HepG2 (cell line): ENCODE data around the gene CAD. TPM values are rescaled to one million over a fixed set of nuclear protein-coding genes. Genes with fewer than 3 reads are reported as not detected.
A peak's percentile ranks its signal among the peaks of the same experiment; 100 is the strongest.

Source experiments
- CBFB ChIP-seq: sonication (generic); formaldehyde crosslinking; IDR thresholded peaks from 2 replicates; pipeline ENCODE4 v1.4.0; 2020; ENCODE audit warnings: missing genetic modification reagents
- CEBPB ChIP-seq: IDR thresholded peaks from 2 replicates; pipeline ENCODE4 v1.6.1; 2011; ENCODE audit warnings: low read depth, low read length, improper control_type of control experiment, borderline replicate concordance
- CEBPG ChIP-seq: IDR thresholded peaks from 2 replicates; pipeline ENCODE4 v1.6.1; 2016
- DMAP1 ChIP-seq: IDR thresholded peaks from 2 replicates; pipeline ENCODE4 v1.6.1; 2016
- FOXP1 ChIP-seq, 2 experiments: fragments of 450-650 bp in 1 of 2; IDR thresholded peaks; 2 replicates each; pipeline ENCODE4 v1.6.1; 2017 to 2018; ENCODE audit warnings: antibody characterized with exemption in 1 of 2
- MTA3 ChIP-seq: sonication (generic); formaldehyde crosslinking; IDR thresholded peaks from 2 replicates; pipeline ENCODE4 v1.4.0; 2020; ENCODE audit warnings: missing genetic modification reagents
- NR2C2 ChIP-seq: sonication (generic); formaldehyde crosslinking; IDR thresholded peaks from 2 replicates; pipeline ENCODE4 v1.4.0; 2020; ENCODE audit warnings: missing genetic modification reagents, mild to moderate bottlenecking, moderate library complexity, borderline replicate concordance
- PAWR ChIP-seq: sonication (generic); formaldehyde crosslinking; IDR thresholded peaks from 2 replicates; pipeline ENCODE4 v1.4.0; 2020; ENCODE audit warnings: missing genetic modification reagents, mild to moderate bottlenecking, borderline replicate concordance
- POLR2AphosphoS2 ChIP-seq: IDR thresholded peaks from 2 replicates; pipeline ENCODE4 v1.6.1; 2011; ENCODE audit warnings: low read depth, low read length, improper control_type of control experiment
- SIX4 ChIP-seq: sonication (generic); formaldehyde crosslinking; IDR thresholded peaks from 2 replicates; pipeline ENCODE4 v1.4.0; 2020; ENCODE audit warnings: missing genetic modification reagents
- SMAD3 ChIP-seq: sonication (generic); formaldehyde crosslinking; IDR thresholded peaks from 2 replicates; pipeline ENCODE4 v1.4.0; 2020; ENCODE audit warnings: missing genetic modification reagents
- SMC3 ChIP-seq: IDR thresholded peaks from 2 replicates; pipeline ENCODE4 v1.6.1; 2011; ENCODE audit warnings: low read length, improper control_type of control experiment
- SMYD3 ChIP-seq: sonication (generic); formaldehyde crosslinking; IDR thresholded peaks from 2 replicates; pipeline ENCODE4 v1.8.1; 2023; ENCODE audit warnings: mild to moderate bottlenecking, missing genetic modification reagents
- TGIF2 ChIP-seq: IDR thresholded peaks from 2 replicates; pipeline ENCODE4 v1.6.1; 2016; ENCODE audit warnings: control low read depth, missing compliant biosample characterization
- TOPORS ChIP-seq: sonication (generic); formaldehyde crosslinking; IDR thresholded peaks from 2 replicates; pipeline ENCODE4 v1.8.0; 2023; ENCODE audit warnings: mild to moderate bottlenecking, missing genetic modification reagents
- ZFP90 ChIP-seq: sonication (generic); formaldehyde crosslinking; IDR thresholded peaks from 2 replicates; pipeline ENCODE4 v1.8.0; 2022; ENCODE audit warnings: missing genetic modification reagents, mild to moderate bottlenecking, inconsistent platforms, borderline replicate concordance
- ZNF24 ChIP-seq: fragments of 450-650 bp; IDR thresholded peaks from 2 replicates; pipeline ENCODE4 v1.6.1; 2017; ENCODE audit warnings: antibody characterized with exemption, mild to moderate bottlenecking
- ZNF350 ChIP-seq: sonication (generic); formaldehyde crosslinking; IDR thresholded peaks from 2 replicates; pipeline ENCODE4 v1.4.0; 2020; ENCODE audit warnings: mild to moderate bottlenecking, low read depth, missing genetic modification reagents, borderline replicate concordance
- ZNF674 ChIP-seq: sonication (generic); formaldehyde crosslinking; IDR thresholded peaks from 2 replicates; pipeline ENCODE4 v1.5.0; 2020; ENCODE audit warnings: low read depth, mild to moderate bottlenecking, missing genetic modification reagents
- ZNF792 ChIP-seq: IDR thresholded peaks from 2 replicates; pipeline ENCODE4 v1.6.1; 2016
- ZNF879 ChIP-seq: sonication (generic); formaldehyde crosslinking; IDR thresholded peaks from 2 replicates; pipeline ENCODE4 v1.8.1; 2023; ENCODE audit warnings: missing genetic modification reagents
- polyA plus RNA-seq, 8 experiments: library from polyadenylated mRNA; depleted of rRNA in 3 of 8; stranded (reverse) in 7 of 8; unstranded in 1 of 8; fragments of >200 nt; fragmentation: Illumina TruSeq in 4 of 8; extraction: Trizol in 4 of 8; gene quantifications; 2 replicates each; pipeline versions ENCODE4 v1.2.1 to v1.2.3, GENCODE V29; 2011 to 2016; ENCODE audit warnings: low read depth in 4 of 8, missing spikeins in 1 of 8, mixed read lengths in 1 of 8; ENCODE audit not compliant: insufficient read depth in 1 of 8
- total RNA-seq, 5 experiments: library from RNA; depleted of rRNA; stranded (reverse); fragments of >200 nt; fragmentation: Illumina TruSeq; extraction: Trizol; gene quantifications; 2 replicates each; pipeline ENCODE4 v1.2.3, GENCODE V29; 2016; ENCODE audit warnings: low read depth in 1 of 5
- TF ChIP-seq, protein P1 (sequence below): sonication (generic); formaldehyde crosslinking; IDR thresholded peaks from 2 replicates; pipeline ENCODE4 v1.4.0; 2020; ENCODE audit warnings: missing genetic modification reagents
- TF ChIP-seq, protein P2 (sequence below): sonication (generic); formaldehyde crosslinking; IDR thresholded peaks from 2 replicates; pipeline ENCODE4 v1.4.0; 2020; ENCODE audit warnings: missing genetic modification reagents, borderline replicate concordance
- TF ChIP-seq, protein P3 (sequence below): IDR thresholded peaks from 2 replicates; pipeline ENCODE4 v1.6.1; 2016; ENCODE audit warnings: missing biosample characterization, missing genetic modification reagents, low read depth
- TF ChIP-seq, protein P4 (sequence below): sonication (generic); formaldehyde crosslinking; IDR thresholded peaks from 2 replicates; pipeline ENCODE4 v1.5.0; 2020; ENCODE audit warnings: mild to moderate bottlenecking, missing genetic modification reagents

CAD gene
- total and polyA plus RNA-seq, 2 of the 13 experiments (the other 11 are each of a cell fraction or from before 2014, with no cell fraction given) = 21.7 to 37.0 TPM

DNA sequence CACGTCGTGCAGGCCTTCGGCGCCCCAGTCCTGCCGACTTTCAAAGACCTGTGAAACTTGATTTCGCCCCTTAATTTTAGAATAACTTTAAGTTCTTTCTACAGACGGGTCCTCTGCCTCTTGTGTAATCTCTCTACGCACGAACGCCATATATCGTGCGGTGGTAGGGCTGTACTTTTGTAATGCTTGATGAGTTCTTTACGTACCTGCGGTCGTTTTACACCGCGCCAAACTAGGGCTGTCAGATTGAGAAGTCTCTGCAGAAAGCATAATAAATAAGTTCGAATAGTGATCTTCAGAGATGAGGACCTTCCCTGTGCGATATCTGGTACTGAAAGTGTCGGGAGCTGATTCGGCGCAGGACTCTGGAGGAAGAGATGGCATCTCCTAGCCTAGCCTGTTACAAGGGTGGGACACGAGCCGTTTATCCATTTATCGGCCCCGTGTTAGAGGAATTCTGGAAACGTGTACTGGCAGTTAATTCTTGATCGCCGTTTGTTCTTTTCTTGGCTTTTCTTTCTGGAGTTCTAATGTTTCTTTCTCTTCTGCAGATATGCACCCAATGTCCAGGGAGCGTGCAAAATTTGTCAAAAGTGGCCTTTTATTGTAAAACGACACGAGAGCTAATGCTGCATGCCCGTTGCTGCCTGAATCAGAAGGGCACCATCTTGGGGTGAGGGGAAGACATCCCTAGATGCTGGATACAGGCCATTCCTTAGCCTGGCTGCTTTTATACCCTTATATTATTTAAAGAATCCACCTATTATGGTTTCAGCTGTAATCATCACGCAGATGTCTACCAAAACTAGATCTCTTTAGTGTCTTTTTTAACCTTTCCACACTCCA, 4.3 kb upstream of the CAD start (continued):
- 0 out of 2 replicates have a peak, but pooled peaks have one; percentile 0 for TF ChIP-seq ZNF350 (CRISPR knock-in tag)
- TF ChIP-seq MTA3 (CRISPR knock-in tag) = no peak
- TF ChIP-seq POLR2AphosphoS2 = 0 out of 2 replicates have a peak, but pooled peaks have one; percentile 31
- no peak for TF ChIP-seq ZNF879 (CRISPR knock-in tag)
- no peak for TF ChIP-seq PAWR (CRISPR knock-in tag)
- TF ChIP-seq DMAP1 = peak; percentile 32; the same call in 1 of the 2 replicates
- TF ChIP-seq ZFP90 = no peak; the same call in 1 of the 2 replicates
- no peak for TF ChIP-seq NR2C2 (CRISPR knock-in tag)
- no peak; the same call in 1 of the 2 replicates for TF ChIP-seq CBFB (CRISPR knock-in tag)
- no peak for TF ChIP-seq SMC3
- peak; percentile 49 for TF ChIP-seq CEBPG (CRISPR knock-in tag)
- TF ChIP-seq, protein P1, sequence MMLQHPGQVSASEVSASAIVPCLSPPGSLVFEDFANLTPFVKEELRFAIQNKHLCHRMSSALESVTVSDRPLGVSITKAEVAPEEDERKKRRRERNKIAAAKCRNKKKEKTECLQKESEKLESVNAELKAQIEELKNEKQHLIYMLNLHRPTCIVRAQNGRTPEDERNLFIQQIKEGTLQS (CRISPR knock-in tag) = no peak
- peak; percentile 67 for TF ChIP-seq CEBPB
- TF ChIP-seq, protein P2, sequence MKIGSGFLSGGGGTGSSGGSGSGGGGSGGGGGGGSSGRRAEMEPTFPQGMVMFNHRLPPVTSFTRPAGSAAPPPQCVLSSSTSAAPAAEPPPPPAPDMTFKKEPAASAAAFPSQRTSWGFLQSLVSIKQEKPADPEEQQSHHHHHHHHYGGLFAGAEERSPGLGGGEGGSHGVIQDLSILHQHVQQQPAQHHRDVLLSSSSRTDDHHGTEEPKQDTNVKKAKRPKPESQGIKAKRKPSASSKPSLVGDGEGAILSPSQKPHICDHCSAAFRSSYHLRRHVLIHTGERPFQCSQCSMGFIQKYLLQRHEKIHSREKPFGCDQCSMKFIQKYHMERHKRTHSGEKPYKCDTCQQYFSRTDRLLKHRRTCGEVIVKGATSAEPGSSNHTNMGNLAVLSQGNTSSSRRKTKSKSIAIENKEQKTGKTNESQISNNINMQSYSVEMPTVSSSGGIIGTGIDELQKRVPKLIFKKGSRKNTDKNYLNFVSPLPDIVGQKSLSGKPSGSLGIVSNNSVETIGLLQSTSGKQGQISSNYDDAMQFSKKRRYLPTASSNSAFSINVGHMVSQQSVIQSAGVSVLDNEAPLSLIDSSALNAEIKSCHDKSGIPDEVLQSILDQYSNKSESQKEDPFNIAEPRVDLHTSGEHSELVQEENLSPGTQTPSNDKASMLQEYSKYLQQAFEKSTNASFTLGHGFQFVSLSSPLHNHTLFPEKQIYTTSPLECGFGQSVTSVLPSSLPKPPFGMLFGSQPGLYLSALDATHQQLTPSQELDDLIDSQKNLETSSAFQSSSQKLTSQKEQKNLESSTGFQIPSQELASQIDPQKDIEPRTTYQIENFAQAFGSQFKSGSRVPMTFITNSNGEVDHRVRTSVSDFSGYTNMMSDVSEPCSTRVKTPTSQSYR (CRISPR knock-in tag) = no peak
- TF ChIP-seq ZNF24 = no peak
- TF ChIP-seq ZNF792 (CRISPR knock-in tag) = no peak
- 0 out of 2 replicates have a peak, but pooled peaks have one; percentile 3 for TF ChIP-seq SIX4 (CRISPR knock-in tag)
- TF ChIP-seq, protein P3, sequence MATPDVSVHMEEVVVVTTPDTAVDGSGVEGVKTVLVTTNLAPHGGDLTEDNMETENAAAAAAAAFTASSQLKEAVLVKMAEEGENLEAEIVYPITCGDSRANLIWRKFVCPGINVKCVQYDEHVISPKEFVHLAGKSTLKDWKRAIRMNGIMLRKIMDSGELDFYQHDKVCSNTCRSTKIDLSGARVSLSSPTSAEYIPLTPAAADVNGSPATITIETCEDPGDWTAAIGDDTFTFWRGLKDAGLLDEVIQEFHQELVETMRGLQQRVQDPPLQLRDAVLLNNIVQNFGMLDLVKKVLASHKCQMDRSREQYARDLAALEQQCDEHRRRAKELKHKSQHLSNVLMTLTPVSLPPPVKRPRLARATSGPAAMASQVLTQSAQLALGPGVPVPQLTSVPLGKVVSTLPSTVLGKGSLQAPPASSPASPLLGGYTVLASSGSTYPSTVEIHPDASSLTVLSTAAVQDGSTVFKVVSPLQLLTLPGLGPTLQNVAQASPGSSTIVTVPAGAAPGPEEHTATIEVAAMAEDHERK (CRISPR knock-in tag) = 0 out of 2 replicates have a peak, but pooled peaks have one; percentile 5
- no peak; the same call in 1 of the 2 replicates for TF ChIP-seq TOPORS
- no peak for TF ChIP-seq SMAD3
- TF ChIP-seq SMYD3 = peak; percentile 15; the same call in 1 of the 2 replicates
- TF ChIP-seq FOXP1 (IDR thresholded peaks at IDR 0.05) = no peak
- TF ChIP-seq FOXP1 (CRISPR knock-in tag; IDR thresholded peaks at IDR 0.05) = no peak
- TF ChIP-seq, protein P4, sequence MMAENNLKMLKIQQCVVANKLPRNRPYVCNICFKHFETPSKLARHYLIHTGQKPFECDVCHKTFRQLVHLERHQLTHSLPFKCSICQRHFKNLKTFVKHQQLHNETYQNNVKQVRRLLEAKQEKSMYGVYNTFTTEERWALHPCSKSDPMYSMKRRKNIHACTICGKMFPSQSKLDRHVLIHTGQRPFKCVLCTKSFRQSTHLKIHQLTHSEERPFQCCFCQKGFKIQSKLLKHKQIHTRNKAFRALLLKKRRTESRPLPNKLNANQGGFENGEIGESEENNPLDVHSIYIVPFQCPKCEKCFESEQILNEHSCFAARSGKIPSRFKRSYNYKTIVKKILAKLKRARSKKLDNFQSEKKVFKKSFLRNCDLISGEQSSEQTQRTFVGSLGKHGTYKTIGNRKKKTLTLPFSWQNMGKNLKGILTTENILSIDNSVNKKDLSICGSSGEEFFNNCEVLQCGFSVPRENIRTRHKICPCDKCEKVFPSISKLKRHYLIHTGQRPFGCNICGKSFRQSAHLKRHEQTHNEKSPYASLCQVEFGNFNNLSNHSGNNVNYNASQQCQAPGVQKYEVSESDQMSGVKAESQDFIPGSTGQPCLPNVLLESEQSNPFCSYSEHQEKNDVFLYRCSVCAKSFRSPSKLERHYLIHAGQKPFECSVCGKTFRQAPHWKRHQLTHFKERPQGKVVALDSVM (CRISPR knock-in tag) = no peak
- no peak for TF ChIP-seq ZNF674 (CRISPR knock-in tag)
- TF ChIP-seq TGIF2 (CRISPR knock-in tag) = peak; percentile 7; the same call in 1 of the 2 replicates
